ENCODE results near the gene SLC38A11. TPM values are rescaled to one million over a fixed set of nuclear protein-coding genes. Genes with fewer than 3 reads are reported as not detected.
"Not testable (repeated sequence)": the region's sequence is repeated elsewhere in the genome, so short reads cannot be mapped to it uniquely, and the experiment has no call there.

The SLC38A11 gene, protein sequence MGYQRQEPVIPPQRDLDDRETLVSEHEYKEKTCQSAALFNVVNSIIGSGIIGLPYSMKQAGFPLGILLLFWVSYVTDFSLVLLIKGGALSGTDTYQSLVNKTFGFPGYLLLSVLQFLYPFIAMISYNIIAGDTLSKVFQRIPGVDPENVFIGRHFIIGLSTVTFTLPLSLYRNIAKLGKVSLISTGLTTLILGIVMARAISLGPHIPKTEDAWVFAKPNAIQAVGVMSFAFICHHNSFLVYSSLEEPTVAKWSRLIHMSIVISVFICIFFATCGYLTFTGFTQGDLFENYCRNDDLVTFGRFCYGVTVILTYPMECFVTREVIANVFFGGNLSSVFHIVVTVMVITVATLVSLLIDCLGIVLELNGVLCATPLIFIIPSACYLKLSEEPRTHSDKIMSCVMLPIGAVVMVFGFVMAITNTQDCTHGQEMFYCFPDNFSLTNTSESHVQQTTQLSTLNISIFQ
- total RNA-seq (1 to 10 TPM in 2 of 4 donors, under 1 TPM in 2; 0.49 to 4.3 (median 1.7) TPM), polyA plus RNA-seq (under 1 TPM in 2 of 3 donors, not detected in 1; 0.46 to 0.60 TPM)

DNA sequence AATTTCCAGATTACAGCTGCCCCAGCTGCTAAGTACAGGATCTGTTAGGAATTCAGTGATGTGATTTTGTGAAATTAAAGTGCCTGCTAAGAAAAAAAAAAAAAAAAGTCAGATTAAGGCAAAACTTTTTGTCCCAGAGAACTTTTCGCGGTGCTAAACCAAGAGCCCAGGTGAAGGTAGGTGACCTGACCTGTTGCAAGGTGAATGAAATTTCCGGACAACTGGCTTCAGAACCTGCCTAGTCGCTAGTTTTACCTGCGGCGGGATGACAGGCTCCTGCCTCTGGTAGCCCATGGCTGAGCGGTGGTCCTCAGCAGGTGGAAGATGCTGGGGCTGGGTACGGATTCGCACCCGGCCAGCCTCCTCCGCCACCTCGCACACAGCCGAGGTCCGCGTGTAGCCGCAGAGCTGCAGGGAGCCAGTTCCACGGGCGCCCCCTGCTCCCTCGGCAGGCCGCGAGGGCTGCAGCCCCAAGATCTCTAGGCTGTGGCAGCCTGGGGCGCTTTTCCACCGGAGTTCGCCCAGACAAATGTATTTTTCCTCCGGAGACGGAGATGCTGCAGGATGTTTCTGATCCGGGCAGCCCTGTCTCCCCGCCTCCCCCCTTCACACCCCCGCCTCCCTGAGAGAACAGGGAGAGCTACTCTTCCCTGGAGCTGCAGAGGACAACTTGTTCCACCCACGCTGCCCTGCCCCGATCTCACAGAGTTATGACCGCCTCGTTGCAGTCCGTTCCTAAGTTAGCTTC, at the start of gene SLC38A11:
Gene SLC38A11, minus strand, starts transcription at position 572 of the 748 bp plus-strand sequence. Its CDS starts 278 bp downstream, at position 294.
- DNase-seq, result peak; percentile 68
- Histone ChIP-seq H3K9me3 (no peaks in the 10 kb centered on the region), H3K36me3 (no peaks in the 10 kb centered on the region), H3K4me3 (peak within 1 kb of the TSS; percentile 16 to 50 (median 42)), H3K4me1 (peaks cover 0 to 11% (median 5%) of the 10 kb centered on the region in 4 donors), H3K27me3 (peaks cover 0 to 4% (median 0%) of the 10 kb centered on the region in 3 donors), H3K27ac (peak within 1 kb of the TSS in 1 of 4 donors; percentile 2)
- intact Hi-C loops (cut with DNase I), result no loop called here
- WGBS, 2 donors, result 8 to 25% methylated on average over 34 of the region's 34 CpGs
- TF ChIP-seq POLR2A (IDR thresholded peaks at IDR 0.05) (no peak), POLR2AphosphoS5 (IDR thresholded peaks at IDR 0.05) (no peak), EP300 (IDR thresholded peaks at IDR 0.05) (no peak)
- TF ChIP-seq, protein P1, sequence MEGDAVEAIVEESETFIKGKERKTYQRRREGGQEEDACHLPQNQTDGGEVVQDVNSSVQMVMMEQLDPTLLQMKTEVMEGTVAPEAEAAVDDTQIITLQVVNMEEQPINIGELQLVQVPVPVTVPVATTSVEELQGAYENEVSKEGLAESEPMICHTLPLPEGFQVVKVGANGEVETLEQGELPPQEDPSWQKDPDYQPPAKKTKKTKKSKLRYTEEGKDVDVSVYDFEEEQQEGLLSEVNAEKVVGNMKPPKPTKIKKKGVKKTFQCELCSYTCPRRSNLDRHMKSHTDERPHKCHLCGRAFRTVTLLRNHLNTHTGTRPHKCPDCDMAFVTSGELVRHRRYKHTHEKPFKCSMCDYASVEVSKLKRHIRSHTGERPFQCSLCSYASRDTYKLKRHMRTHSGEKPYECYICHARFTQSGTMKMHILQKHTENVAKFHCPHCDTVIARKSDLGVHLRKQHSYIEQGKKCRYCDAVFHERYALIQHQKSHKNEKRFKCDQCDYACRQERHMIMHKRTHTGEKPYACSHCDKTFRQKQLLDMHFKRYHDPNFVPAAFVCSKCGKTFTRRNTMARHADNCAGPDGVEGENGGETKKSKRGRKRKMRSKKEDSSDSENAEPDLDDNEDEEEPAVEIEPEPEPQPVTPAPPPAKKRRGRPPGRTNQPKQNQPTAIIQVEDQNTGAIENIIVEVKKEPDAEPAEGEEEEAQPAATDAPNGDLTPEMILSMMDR (IDR thresholded peaks at IDR 0.05), result no peak

DNA sequence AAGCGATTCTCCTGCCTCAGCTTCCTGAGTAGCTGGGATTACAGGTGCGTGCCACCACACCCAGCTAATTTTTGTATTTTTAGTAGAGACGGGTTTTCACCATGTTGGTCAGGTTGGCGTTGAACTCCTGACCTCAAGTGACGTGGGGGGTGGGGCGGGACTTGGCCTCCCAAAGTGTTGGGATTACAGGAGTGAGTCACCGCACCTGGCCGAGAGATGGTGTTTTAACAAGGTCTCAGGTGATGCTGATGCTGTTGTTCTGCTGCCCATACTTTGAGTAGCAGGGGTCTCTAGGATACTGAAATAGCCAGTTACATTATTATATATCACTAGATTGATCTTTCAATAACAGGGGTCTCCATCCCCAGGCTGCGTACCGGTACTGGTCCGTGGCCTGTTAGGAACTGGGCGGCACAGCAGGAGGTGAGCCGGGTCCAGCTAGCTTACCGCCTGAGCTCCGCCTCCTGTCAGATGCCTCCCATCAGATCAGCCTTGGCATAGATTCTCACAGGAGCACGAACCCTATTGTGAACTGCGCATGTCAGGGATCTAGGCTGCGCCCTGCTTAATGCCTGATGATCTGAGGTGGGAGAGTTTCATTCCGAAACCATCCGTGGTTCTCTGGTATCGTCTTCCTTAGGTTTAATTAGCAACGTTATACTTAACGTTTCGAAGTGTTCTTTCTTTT, 48.3 kb upstream of the SLC38A11 start:
- Histone ChIP-seq H3K36me3 (no peaks in the 10 kb centered on the region), H3K4me1 (no peaks in the 10 kb centered on the region), H3K4me3 (no peak overlapping the region), H3K27me3 (no peaks in the 10 kb centered on the region), H3K9me3 (no peaks in the 10 kb centered on the region), H3K27ac (no peak overlapping the region)
- WGBS, 2 donors, result 80 to 90% methylated on average over 24 of the region's 24 CpGs
- DNase-seq, result no peak
- no peak for TF ChIP-seq EP300 (IDR thresholded peaks at IDR 0.05)
- TF ChIP-seq, protein P1 (IDR thresholded peaks at IDR 0.05), result no peak
- TF ChIP-seq POLR2AphosphoS5 (IDR thresholded peaks at IDR 0.05), result no peak
- no peak for TF ChIP-seq POLR2A (IDR thresholded peaks at IDR 0.05)
- intact Hi-C loops (cut with DNase I), result no loop called here

DNA sequence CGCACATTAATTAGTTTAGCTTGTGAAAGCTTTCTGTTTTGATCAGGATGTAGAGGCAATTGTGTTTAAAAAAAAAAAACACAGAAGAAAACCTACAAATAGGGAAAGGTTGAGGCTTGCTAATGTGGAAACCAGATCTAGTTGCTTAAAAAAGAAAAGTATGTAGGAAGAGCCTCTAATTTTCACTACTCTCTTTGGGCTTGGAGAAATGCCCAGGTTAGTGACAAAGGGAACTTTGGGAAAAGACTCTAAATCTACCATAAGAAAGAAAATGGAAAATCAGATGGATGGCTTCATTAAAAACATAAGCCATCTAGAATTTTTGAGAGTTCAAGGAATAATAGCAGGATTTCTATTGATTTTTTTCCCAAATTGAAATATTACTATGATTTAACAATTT, 47.3 kb upstream of the SLC38A11 start:
- Histone ChIP-seq H3K9me3 (no peaks in the 10 kb centered on the region), H3K4me3 (no peak overlapping the region), H3K36me3 (no peaks in the 10 kb centered on the region), H3K4me1 (no peaks in the 10 kb centered on the region), H3K27ac (no peak overlapping the region), H3K27me3 (no peaks in the 10 kb centered on the region)
- TF ChIP-seq POLR2AphosphoS5 (IDR thresholded peaks at IDR 0.05), result no peak
- no peak for TF ChIP-seq EP300 (IDR thresholded peaks at IDR 0.05)
- TF ChIP-seq POLR2A (IDR thresholded peaks at IDR 0.05), result no peak
- TF ChIP-seq, protein P1 (IDR thresholded peaks at IDR 0.05), result no peak
- intact Hi-C loops (cut with DNase I), result no loop called here
- 84 to 90% methylated on average over 1 of the region's 1 CpG for WGBS, 2 donors
- no peak for DNase-seq

DNA sequence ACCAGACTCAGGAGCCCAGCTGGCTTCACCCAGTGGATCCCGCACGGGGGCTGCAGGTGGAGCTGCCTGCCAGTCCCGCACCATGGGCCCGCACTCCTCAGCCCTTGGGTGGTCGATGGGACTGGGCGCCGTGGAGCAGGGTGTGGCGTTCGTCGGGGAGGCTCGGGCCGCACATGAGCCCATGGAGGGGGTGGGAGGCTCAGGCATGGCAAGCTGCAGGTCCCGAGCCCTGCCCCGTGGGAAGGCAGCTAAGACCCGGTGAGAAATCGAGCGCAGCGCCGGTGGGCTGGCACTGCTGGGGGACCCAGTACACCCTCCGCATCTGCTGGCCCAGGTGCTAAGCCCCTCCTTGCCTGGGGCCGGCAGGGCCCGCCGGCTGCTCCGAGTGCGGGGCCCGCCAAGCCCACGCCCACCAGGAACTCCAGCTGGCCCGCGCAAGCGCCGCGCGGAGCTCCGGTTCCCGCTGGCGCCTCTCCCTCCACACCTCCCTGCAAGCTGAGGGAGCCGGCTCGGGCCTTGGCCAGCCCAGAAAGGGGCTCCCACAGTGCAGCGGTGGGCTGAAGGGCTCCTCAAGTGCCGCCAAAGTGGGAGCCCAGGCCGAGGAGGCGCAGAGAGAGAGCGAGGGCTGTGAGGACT, 39.5 kb upstream of the SLC38A11 start:
- not testable (repeated sequence) for H3K9me3 ChIP-seq, DNase-seq, H3K27me3 ChIP-seq, H3K27ac ChIP-seq, H3K36me3 ChIP-seq, H3K4me3 ChIP-seq
- H3K4me1 ChIP-seq, result peaks cover 0 to 20% (median 13%) of the 10 kb centered on the region in 4 donors
- intact Hi-C loops (cut with DNase I), result loop anchor here (10.0 kb wide), 1 partner anchor 210 kb away; the partner anchor contains the start of gene SCN3A
- whole genome bisulfite sequencing, 2 donors, result 98% methylated on average over 43 of the region's 43 CpGs
